Astrocyte (in vitro differentiated cells and primary cell): ENCODE results near the gene TAS2R40.

Experiments used
- EZH2 ChIP-seq: IDR thresholded peaks from 2 replicates; pipeline ENCODE4 v1.6.1; 2012; ENCODE audit warnings: mild to moderate bottlenecking, low read length, inconsistent platforms; ENCODE audit not compliant: insufficient read depth
- TF ChIP-seq, protein P1 (sequence below): IDR thresholded peaks from 2 replicates; pipeline ENCODE4 v1.5.1; 2011; ENCODE audit warnings: low read depth, mild to moderate bottlenecking, inconsistent platforms, low read length, moderate library complexity; ENCODE audit not compliant: insufficient read depth

GRCh38 chr7:143181349-143181748, 40.5 kb upstream of the TAS2R40 start:
- TF ChIP-seq, protein P1, sequence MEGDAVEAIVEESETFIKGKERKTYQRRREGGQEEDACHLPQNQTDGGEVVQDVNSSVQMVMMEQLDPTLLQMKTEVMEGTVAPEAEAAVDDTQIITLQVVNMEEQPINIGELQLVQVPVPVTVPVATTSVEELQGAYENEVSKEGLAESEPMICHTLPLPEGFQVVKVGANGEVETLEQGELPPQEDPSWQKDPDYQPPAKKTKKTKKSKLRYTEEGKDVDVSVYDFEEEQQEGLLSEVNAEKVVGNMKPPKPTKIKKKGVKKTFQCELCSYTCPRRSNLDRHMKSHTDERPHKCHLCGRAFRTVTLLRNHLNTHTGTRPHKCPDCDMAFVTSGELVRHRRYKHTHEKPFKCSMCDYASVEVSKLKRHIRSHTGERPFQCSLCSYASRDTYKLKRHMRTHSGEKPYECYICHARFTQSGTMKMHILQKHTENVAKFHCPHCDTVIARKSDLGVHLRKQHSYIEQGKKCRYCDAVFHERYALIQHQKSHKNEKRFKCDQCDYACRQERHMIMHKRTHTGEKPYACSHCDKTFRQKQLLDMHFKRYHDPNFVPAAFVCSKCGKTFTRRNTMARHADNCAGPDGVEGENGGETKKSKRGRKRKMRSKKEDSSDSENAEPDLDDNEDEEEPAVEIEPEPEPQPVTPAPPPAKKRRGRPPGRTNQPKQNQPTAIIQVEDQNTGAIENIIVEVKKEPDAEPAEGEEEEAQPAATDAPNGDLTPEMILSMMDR, result no peak
- TF ChIP-seq EZH2, result no peak
